Tibial nerve (tissue), 4 donors: Measurements from ENCODE around the gene NINJ1. TPM values are rescaled to one million over a fixed set of nuclear protein-coding genes. Genes with fewer than 3 reads are reported as not detected.
A peak's percentile ranks its signal among the peaks of the same experiment; 100 is the strongest.

Experiments
- DNase-seq, 2 donors: peaks; one replicate each; pipeline ENCODE4 v3.0.0-alpha.2; 2019; ENCODE audit warnings: low spot score in 2 of 2
- H3K27ac ChIP-seq, 4 donors: fragments of 200-600 bp; sonication (generic) in 3 of 4; one replicate each; pipeline ENCODE4 v1.5.1; 2017 to 2019; ENCODE audit warnings: mild to moderate bottlenecking in 1 of 4
- H3K27me3 ChIP-seq, 2 donors: fragments of 200-600 bp; sonication (generic) in 1 of 2; one replicate each; pipeline versions ENCODE4 v1.5.1 to v1.6.0; 2017 to 2019
- H3K36me3 ChIP-seq, 3 donors: fragments of 200-600 bp; sonication (generic); one replicate each; pipeline ENCODE4 v1.5.1; 2018 to 2019
- H3K4me1 ChIP-seq, 4 donors: fragments of 200-600 bp; sonication (generic) in 3 of 4; one replicate each; pipeline ENCODE4 v1.5.1; 2017 to 2019
- H3K4me3 ChIP-seq, 4 donors: fragments of 200-600 bp; sonication (generic) in 3 of 4; one replicate each; pipeline ENCODE4 v1.5.1; 2017 to 2019; ENCODE audit warnings: mild to moderate bottlenecking in 1 of 4, moderate library complexity in 1 of 4
- H3K9me3 ChIP-seq, 4 donors: fragments of 200-600 bp; sonication (generic) in 3 of 4; one replicate each; pipeline ENCODE4 v1.5.1; 2017 to 2019
- EP300 ChIP-seq, 2 donors: sonication (generic); formaldehyde crosslinking; IDR thresholded peaks; one replicate each; pipeline ENCODE4 v1.6.1; 2017; ENCODE audit warnings: antibody characterized with exemption in 2 of 2, mild to moderate bottlenecking in 1 of 2
- POLR2A ChIP-seq, 2 donors: fragments of 450-650 bp; IDR thresholded peaks; one replicate each; pipeline ENCODE4 v1.6.1; 2017; ENCODE audit warnings: antibody characterized with exemption in 2 of 2, mild to moderate bottlenecking in 2 of 2, moderate library complexity in 2 of 2
- WGBS, 2 donors: methylation state at CpG; one replicate each; pipeline ENCODE4 v1.1.5; 2018; 5-methylcytosine and 5-hydroxymethylcytosine counted together
- total RNA-seq, 4 donors: library from RNA; depleted of rRNA; stranded (reverse); fragments of >200 nt; gene quantifications; one replicate each; pipeline ENCODE4 v1.1.0, GENCODE V29; 2016
- TF ChIP-seq, protein P1 (sequence below), 5 experiments: fragments of 200-600 bp in 3 of 5; fragments of 450-650 bp in 2 of 5; sonication (generic) in 3 of 5; IDR thresholded peaks; one replicate each; pipeline ENCODE4 v1.5.1; 2016 to 2019; ENCODE audit warnings: antibody characterized with exemption in 5 of 5, mild to moderate bottlenecking in 3 of 5, moderate library complexity in 2 of 5

NINJ1 gene
- total RNA-seq, 4 donors from 2014 or later, result 48.2 to 98.8 (median 72.9) TPM

DNA sequence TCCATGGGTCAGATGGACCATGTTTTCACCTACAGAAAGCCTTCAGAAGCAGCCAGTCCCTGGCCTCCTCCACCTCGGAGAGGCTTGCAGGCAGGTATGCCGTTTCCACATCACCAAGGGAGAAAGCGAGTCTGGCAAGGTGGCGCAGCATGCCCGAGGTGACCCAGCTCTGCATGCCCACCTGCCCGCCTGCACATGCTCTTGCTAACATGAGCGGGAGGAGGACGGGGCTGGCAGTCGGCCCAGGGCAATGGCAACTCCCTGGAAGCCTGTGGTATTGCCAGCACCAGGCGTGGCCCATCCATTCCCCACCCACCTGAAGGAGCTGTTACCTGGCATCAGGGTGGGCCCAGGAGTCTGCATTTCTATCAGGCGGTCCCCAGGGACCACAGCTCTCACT is 3.3 kb upstream of the NINJ1 start:
- Histone ChIP-seq H3K36me3 (no peaks in the 10 kb centered on the region), H3K27ac (no peak overlapping the region), H3K4me3 (no peak overlapping the region), H3K9me3 (peaks cover 0 to 6% (median 0%) of the 10 kb centered on the region in 4 donors), H3K4me1 (peaks cover 0 to 36% (median 15%) of the 10 kb centered on the region in 4 donors), H3K27me3 (no peaks in the 10 kb centered on the region)
- WGBS, 2 donors, result 84 to 88% methylated on average over 9 of the region's 11 CpGs
- no peak for DNase-seq
- no peak for TF ChIP-seq POLR2A (IDR thresholded peaks at IDR 0.05)
- TF ChIP-seq EP300 (IDR thresholded peaks at IDR 0.05), result no peak
- TF ChIP-seq, protein P1, sequence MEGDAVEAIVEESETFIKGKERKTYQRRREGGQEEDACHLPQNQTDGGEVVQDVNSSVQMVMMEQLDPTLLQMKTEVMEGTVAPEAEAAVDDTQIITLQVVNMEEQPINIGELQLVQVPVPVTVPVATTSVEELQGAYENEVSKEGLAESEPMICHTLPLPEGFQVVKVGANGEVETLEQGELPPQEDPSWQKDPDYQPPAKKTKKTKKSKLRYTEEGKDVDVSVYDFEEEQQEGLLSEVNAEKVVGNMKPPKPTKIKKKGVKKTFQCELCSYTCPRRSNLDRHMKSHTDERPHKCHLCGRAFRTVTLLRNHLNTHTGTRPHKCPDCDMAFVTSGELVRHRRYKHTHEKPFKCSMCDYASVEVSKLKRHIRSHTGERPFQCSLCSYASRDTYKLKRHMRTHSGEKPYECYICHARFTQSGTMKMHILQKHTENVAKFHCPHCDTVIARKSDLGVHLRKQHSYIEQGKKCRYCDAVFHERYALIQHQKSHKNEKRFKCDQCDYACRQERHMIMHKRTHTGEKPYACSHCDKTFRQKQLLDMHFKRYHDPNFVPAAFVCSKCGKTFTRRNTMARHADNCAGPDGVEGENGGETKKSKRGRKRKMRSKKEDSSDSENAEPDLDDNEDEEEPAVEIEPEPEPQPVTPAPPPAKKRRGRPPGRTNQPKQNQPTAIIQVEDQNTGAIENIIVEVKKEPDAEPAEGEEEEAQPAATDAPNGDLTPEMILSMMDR (IDR thresholded peaks at IDR 0.05), result no peak

DNA sequence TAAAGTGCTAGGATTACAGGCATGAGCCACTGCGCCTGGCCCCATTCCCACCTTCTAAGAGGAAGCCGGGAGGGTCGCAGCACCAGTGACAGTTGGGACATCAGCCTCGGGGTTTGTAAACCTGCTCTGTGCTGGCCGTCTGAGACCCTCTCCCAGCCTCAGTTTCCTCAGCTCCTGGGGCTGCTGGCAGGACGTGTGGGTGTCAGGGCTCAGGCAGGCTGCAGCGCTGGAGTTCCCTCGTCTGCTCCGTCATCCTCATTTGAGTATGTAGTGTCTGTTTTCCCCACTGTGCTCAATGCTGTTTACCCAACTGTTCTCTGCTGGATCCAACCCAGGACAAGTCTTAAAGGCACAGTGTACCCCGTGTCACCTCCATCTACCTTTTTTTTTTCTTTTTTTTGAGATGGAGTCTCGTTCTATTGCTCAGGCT is 2.0 kb upstream of the NINJ1 start:
- TF ChIP-seq, protein P1 (IDR thresholded peaks at IDR 0.05), result no peak
- peak in 1 of 2 donors; percentile 27 for TF ChIP-seq EP300 (IDR thresholded peaks at IDR 0.05)
- Histone ChIP-seq H3K4me1 (peaks cover 0 to 49% (median 27%) of the 10 kb centered on the region in 4 donors), H3K9me3 (peaks cover 0 to 6% (median 0%) of the 10 kb centered on the region in 4 donors), H3K27ac (peak overlapping the region in 2 of 4 donors; percentile 52 to 53), H3K4me3 (peak overlapping the region in 1 of 4 donors; percentile 16), H3K27me3 (no peaks in the 10 kb centered on the region), H3K36me3 (no peaks in the 10 kb centered on the region)
- no peak for DNase-seq
- WGBS, 2 donors, result 27% methylated on average over 10 to 11 of the region's 11 CpGs

DNA sequence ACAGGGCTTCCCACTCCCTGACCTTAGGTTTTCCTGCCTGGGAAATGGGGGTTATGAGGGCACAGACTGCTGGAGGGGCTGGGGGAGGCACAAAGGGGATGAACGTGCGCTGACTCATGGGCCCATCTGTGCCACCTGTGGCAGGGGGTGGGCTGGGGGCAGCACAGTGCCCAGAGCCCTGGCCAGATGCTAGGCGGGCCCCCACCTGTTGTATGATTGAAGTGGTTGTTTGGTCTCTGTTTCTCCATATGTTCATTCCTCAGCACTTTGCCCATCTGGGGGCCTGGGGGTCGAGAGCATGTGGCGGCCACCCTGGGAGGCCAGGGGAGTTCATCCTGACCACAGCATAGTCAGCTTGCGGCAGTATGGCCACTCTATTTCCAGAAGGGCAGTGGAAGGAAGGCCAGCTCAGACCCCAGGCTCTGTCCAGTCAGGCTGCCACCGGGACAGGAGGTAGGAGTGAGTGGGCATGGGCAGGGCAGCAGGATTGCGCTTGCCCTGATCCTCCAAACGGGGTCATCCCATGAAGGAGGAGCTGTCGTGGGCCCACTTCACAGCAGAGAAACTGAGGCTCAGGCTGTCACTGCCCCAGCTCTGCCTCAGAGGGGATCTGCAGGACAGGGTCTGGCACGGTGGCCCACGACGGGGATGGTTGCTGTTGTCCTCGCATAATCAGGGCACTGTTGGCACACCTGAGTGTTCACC is 841 bp upstream of the NINJ1 start:
- H3K4me1 ChIP-seq, result peaks cover 0 to 61% (median 38%) of the 10 kb centered on the region in 4 donors
- peak overlapping the region; percentile 69 to 97 (median 70) for H3K4me3 ChIP-seq
- no peaks in the 10 kb centered on the region for H3K27me3 ChIP-seq
- no peak for DNase-seq
- 73 to 75% methylated on average over 13 to 14 of the region's 14 CpGs for WGBS, 2 donors
- H3K36me3 ChIP-seq, result no peaks in the 10 kb centered on the region
- TF ChIP-seq POLR2A (IDR thresholded peaks at IDR 0.05) (no peak), EP300 (IDR thresholded peaks at IDR 0.05) (no peak)
- TF ChIP-seq, protein P1 (IDR thresholded peaks at IDR 0.05), result no peak
- H3K9me3 ChIP-seq, result peaks cover 0 to 6% (median 0%) of the 10 kb centered on the region in 4 donors
- H3K27ac ChIP-seq, result peak overlapping the region; percentile 92 to 98 (median 96)

DNA sequence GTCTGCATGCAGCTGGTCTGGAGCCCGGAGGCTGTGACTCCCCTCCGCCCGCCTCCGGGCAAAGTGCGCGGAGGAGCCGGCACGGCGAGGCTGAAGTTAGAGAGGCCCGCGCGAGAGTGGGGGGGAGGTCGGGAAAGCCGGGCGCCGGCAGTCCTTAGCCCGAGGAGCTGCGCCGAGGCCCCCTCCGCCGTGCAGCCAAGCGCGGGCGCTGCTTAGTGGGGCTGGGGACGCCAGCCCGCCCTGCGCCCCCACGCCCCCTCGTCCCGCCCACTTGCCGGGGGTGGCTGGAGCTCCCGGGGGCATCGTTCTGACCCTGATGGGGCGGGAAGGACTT is 403 bp downstream of the NINJ1 start:
- H3K27me3 ChIP-seq, result no peaks in the 10 kb centered on the region
- H3K4me1 ChIP-seq, result peaks cover 0 to 73% (median 49%) of the 10 kb centered on the region in 4 donors
- H3K4me3 ChIP-seq, result peak overlapping the region; percentile 69 to 97 (median 70)
- peak overlapping the region; percentile 92 to 98 (median 96) for H3K27ac ChIP-seq
- no peaks in the 10 kb centered on the region for H3K36me3 ChIP-seq
- TF ChIP-seq EP300 (IDR thresholded peaks at IDR 0.05) (peak in 1 of 2 donors; percentile 59), POLR2A (IDR thresholded peaks at IDR 0.05) (no peak)
- TF ChIP-seq, protein P1 (IDR thresholded peaks at IDR 0.05), result no peak
- peaks cover 0 to 5% (median 0%) of the 10 kb centered on the region in 4 donors for H3K9me3 ChIP-seq
- WGBS, 2 donors, result 0% methylated on average over 30 of the region's 34 CpGs; no CpG with 5 or more reads in 1 of the 2 donors
- DNase-seq, result peak; percentile 68 to 72

DNA sequence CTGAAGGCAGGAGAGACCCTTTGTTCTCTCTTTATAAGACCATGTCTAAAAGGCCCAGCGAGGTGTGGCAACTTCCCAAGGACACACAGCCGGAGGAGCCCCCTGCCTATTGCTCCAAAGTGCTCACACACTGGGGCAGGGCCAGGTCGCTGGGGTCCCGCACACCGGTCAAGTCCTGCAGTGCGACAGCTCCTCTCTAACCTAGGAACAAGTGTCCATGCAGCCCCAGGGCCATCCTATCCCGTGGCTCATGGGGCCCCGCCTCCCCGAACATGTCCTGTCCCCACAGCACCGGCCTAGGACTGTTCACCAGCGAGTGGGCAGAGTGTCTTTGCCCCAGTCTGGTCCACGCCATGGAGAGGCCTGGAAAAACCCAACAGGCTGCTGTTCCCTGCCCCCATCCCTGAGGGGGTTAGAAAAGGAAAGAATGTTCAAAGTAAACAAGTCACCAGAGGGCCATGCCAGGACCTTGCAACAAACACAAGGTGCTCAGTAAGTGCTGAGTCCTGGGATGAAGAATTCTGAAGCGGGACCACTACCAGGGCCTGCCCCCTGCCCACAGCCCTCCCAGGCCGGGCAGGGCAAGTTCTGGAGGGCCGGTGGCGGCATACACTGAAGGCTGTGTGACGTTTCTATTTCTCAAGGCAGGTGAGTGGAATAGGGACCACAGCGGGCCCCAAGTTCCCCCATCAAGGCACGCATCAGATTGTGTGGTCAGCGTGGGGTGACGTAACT is 938 bp downstream of the NINJ1 start:
- H3K27ac ChIP-seq, result peak overlapping the region; percentile 92 to 98 (median 96)
- WGBS, 2 donors, result 13 to 22% methylated on average over 17 to 21 of the region's 21 CpGs
- no peaks in the 10 kb centered on the region for H3K9me3 ChIP-seq
- H3K4me3 ChIP-seq, result peak overlapping the region; percentile 69 to 97 (median 70)
- no peak for TF ChIP-seq POLR2A (IDR thresholded peaks at IDR 0.05)
- TF ChIP-seq, protein P1 (IDR thresholded peaks at IDR 0.05), result no peak
- no peak for TF ChIP-seq EP300 (IDR thresholded peaks at IDR 0.05)
- H3K4me1 ChIP-seq, result peaks cover 0 to 79% (median 53%) of the 10 kb centered on the region in 4 donors
- no peaks in the 10 kb centered on the region for H3K36me3 ChIP-seq
- no peak for DNase-seq
- H3K27me3 ChIP-seq, result no peaks in the 10 kb centered on the region
